ENCODE results near the gene HHIPL1. TPM values are rescaled to one million over a fixed set of nuclear protein-coding genes. Genes with fewer than 3 reads are reported as not detected.
"Not testable (repeated sequence)": the region's sequence is repeated elsewhere in the genome, so short reads cannot be mapped to it uniquely, and the experiment has no call there.

HHIPL1 gene
- polyA plus RNA-seq, 2 donors = 0.14 to 0.28 TPM

DNA sequence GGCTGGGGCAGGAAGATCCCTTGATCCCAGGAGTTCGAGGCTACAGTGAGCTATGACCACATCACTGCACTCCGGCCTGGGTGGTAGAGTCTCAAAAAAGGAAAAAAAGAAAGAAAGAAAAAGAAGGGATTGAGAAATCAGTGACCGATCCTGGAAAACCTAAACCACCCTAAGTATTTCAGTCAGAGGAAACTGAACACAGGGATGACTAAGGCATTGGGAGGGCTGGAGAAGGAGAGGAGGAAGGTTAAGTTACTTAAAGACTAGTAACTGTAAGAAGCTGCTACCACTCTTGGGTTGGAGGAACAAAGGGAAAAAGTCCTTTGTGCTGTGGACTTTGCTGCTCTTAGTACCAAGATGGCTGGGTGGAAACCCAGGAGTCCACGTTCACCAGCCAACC lies 10.6 kb downstream of the HHIPL1 start:
- Histone ChIP-seq H3K4me1 (ENCODE audit: control insufficient read depth in 2 of 2, insufficient read depth in 2 of 2, low read length in 1 of 2) (peaks cover 0 to 10% of the 10 kb centered on the region in 2 donors), H3K4me3 (ENCODE audit: low read depth in 1 of 2, low read length in 2 of 2) (no peak overlapping the region), H3K27me3 (ENCODE audit: control insufficient read depth in 1 of 2, insufficient read depth in 2 of 2, low read length in 2 of 2) (peaks cover 0 to 10% of the 10 kb centered on the region in 2 donors), H3K36me3 (ENCODE audit: control insufficient read depth in 2 of 2, insufficient read depth in 2 of 2, low read length in 1 of 2) (no peaks in the 10 kb centered on the region), H3K27ac (ENCODE audit: low read depth in 2 of 2, low read length in 1 of 2) (no peak overlapping the region), H3K9me3 (ENCODE audit: control insufficient read depth in 2 of 2, insufficient read depth in 1 of 2, low read depth in 1 of 2, low read length in 1 of 2) (peaks cover 0 to 4% of the 10 kb centered on the region in 2 donors)
- 87 to 88% methylated on average over 4 of the region's 4 CpGs for WGBS, 2 donors

DNA sequence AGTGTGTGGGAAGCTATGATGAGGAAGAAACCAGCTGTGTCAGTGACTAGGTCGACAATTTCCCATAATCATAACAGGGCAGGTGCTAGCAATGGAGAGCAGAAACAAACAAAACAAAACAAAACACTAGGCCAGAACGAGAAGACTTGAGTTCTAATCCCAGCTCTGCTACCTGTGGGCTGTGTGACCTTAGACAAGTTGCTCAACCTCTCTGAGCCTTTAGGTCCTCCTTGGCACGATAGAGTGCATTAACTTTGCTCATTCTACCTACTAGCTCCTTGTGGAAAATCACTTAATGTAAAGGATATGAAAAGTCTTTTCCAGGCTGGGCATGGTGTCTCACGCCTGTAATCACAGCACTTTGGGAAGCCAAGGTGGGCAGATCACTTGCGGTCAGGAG lies 11.2 kb downstream of the HHIPL1 start:
- Histone ChIP-seq H3K27me3 (ENCODE audit: control insufficient read depth in 1 of 2, insufficient read depth in 2 of 2, low read length in 2 of 2) (peaks cover 0 to 10% of the 10 kb centered on the region in 2 donors), H3K4me1 (ENCODE audit: control insufficient read depth in 2 of 2, insufficient read depth in 2 of 2, low read length in 1 of 2) (peaks cover 0 to 10% of the 10 kb centered on the region in 2 donors), H3K4me3 (ENCODE audit: low read depth in 1 of 2, low read length in 2 of 2) (no peak overlapping the region), H3K36me3 (ENCODE audit: control insufficient read depth in 2 of 2, insufficient read depth in 2 of 2, low read length in 1 of 2) (no peaks in the 10 kb centered on the region), H3K9me3 (ENCODE audit: control insufficient read depth in 2 of 2, insufficient read depth in 1 of 2, low read depth in 1 of 2, low read length in 1 of 2) (peaks cover 0 to 4% of the 10 kb centered on the region in 2 donors), H3K27ac (ENCODE audit: low read depth in 2 of 2, low read length in 1 of 2) (no peak overlapping the region)
- WGBS, 2 donors = 68 to 81% methylated on average over 5 of the region's 5 CpGs

DNA sequence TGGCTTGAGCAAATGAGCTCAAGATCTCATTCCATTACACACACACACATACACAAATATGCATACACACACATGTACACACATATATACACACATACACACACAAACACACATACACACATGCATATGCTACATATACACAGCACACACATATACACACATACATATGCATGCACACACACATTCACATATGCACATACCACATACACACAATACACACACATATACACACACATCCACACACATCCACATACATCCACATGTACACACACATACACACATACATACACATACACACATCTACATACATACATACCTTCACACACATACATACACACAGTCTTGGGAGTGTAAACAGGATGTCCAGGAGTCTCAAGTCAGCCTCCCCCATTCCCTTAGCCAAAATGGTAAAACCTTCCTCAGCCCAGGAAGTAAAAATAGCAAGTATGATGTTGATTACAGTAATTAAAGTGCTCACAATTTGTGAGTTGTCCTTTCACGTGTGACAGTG lies 12.8 kb downstream of the HHIPL1 start:
- Histone ChIP-seq H3K36me3 (ENCODE audit: control insufficient read depth in 2 of 2, insufficient read depth in 2 of 2, low read length in 1 of 2) (no peaks in the 10 kb centered on the region), H3K4me1 (ENCODE audit: control insufficient read depth in 2 of 2, insufficient read depth in 2 of 2, low read length in 1 of 2) (peaks cover 0 to 10% of the 10 kb centered on the region in 2 donors), H3K4me3 (ENCODE audit: low read depth in 1 of 2, low read length in 2 of 2) (no peak overlapping the region), H3K27me3 (ENCODE audit: control insufficient read depth in 1 of 2, insufficient read depth in 2 of 2, low read length in 2 of 2) (peaks cover 0 to 10% of the 10 kb centered on the region in 2 donors), H3K9me3 (ENCODE audit: control insufficient read depth in 2 of 2, insufficient read depth in 1 of 2, low read depth in 1 of 2, low read length in 1 of 2) (peaks cover 0 to 4% of the 10 kb centered on the region in 2 donors), H3K27ac (ENCODE audit: low read depth in 2 of 2, low read length in 1 of 2) (no peak overlapping the region)
- WGBS, 2 donors = 38 to 45% methylated on average over 1 of the region's 1 CpG

DNA sequence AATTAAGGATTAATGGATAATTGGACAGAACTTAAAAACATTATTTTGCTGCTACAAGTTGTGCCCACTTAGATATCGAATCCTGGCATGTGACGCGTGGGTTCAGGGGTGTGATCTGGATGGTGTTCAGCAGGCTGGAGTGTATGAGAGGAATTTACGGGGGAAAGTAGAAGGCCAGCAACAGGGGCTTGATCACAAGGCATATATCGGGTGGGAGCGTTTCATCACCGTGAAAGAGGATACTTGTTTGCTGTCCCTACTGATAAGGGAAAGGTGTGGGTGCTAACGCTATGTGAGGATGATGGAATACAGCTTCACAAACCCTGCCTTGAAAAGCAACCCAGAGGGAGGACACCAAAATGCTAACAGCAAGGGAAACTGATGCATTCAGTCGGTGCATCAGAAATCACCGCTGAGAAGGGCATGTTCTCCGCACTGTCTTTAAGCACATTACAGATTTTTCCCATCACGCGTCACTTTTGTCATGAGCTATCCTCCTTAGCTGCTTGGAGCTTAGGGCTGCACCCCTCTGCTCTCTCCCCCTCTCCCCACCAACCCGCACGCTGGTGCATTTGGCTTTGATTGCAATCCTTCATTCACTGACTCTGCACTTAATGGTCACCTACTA lies 13.4 kb downstream of the HHIPL1 start:
- Histone ChIP-seq H3K4me1 (ENCODE audit: control insufficient read depth in 2 of 2, insufficient read depth in 2 of 2, low read length in 1 of 2) (peaks cover 0 to 10% of the 10 kb centered on the region in 2 donors), H3K27ac (ENCODE audit: low read depth in 2 of 2, low read length in 1 of 2) (no peak overlapping the region), H3K4me3 (ENCODE audit: low read depth in 1 of 2, low read length in 2 of 2) (no peak overlapping the region), H3K36me3 (ENCODE audit: control insufficient read depth in 2 of 2, insufficient read depth in 2 of 2, low read length in 1 of 2) (no peaks in the 10 kb centered on the region), H3K9me3 (ENCODE audit: control insufficient read depth in 2 of 2, insufficient read depth in 1 of 2, low read depth in 1 of 2, low read length in 1 of 2) (peaks cover 0 to 4% of the 10 kb centered on the region in 2 donors), H3K27me3 (ENCODE audit: control insufficient read depth in 1 of 2, insufficient read depth in 2 of 2, low read length in 2 of 2) (peaks cover 0 to 10% of the 10 kb centered on the region in 2 donors)
- 60 to 61% methylated on average over 15 of the region's 15 CpGs for WGBS, 2 donors

DNA sequence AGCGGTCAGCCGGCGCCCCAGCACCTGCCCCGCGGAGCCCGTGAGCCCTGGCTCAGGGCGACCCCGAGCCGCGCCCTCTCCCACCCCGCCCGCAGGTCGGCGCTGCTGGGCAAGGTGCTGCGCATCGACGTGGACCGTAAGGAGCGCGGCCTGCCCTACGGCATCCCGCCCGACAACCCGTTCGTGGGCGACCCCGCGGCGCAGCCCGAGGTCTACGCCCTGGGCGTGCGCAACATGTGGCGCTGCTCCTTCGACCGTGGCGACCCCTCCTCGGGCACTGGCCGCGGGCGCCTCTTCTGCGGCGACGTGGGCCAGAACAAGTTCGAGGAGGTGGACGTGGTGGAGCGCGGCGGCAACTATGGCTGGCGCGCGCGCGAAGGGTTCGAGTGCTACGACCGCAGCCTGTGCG lies 14.4 kb downstream of the HHIPL1 start:
- peaks cover 0 to 10% of the 10 kb centered on the region in 2 donors for H3K27me3 ChIP-seq (ENCODE audit: control insufficient read depth in 1 of 2, insufficient read depth in 2 of 2, low read length in 2 of 2)
- WGBS, 2 donors = 12 to 22% methylated on average over 58 of the region's 58 CpGs
- H3K4me1 ChIP-seq (ENCODE audit: control insufficient read depth in 2 of 2, insufficient read depth in 2 of 2, low read length in 1 of 2) = peaks cover 0 to 10% of the 10 kb centered on the region in 2 donors
- no peaks in the 10 kb centered on the region for H3K36me3 ChIP-seq (ENCODE audit: control insufficient read depth in 2 of 2, insufficient read depth in 2 of 2, low read length in 1 of 2)
- no peak overlapping the region for H3K27ac ChIP-seq (ENCODE audit: low read depth in 2 of 2, low read length in 1 of 2)
- no peak overlapping the region for H3K4me3 ChIP-seq (ENCODE audit: low read depth in 1 of 2, low read length in 2 of 2)
- peaks cover 0 to 4% of the 10 kb centered on the region in 2 donors for H3K9me3 ChIP-seq (ENCODE audit: control insufficient read depth in 2 of 2, insufficient read depth in 1 of 2, low read depth in 1 of 2, low read length in 1 of 2)

DNA sequence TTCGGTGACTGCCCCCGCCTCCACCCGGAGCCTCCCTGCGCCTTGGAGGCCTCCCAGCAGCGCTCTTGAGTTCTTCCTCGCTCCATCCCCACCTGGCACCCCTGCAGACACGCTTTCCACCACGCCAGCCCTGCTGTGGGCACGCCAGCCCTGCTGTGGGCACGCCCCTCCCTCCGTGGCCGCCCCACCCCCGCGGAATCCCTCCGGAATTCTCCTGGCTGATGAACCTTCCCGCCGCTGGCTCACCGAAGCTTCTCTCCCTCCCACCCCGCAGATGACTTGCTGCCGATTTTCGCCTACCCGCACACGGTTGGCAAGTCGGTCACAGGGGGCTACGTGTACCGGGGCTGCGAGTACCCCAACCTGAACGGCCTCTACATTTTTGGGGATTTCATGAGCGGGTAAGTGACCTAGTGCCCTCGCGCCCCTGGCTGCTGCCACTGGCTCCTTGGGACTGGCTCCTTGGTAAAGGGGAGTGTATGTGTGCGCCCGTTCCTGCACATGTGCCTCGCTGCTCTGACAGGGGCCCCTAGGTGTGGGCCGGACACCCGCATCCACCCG lies 15.2 kb downstream of the HHIPL1 start:
- no peak overlapping the region for H3K4me3 ChIP-seq (ENCODE audit: low read depth in 1 of 2, low read length in 2 of 2)
- H3K27me3 ChIP-seq (ENCODE audit: control insufficient read depth in 1 of 2, insufficient read depth in 2 of 2, low read length in 2 of 2) = peaks cover 0 to 10% of the 10 kb centered on the region in 2 donors
- H3K36me3 ChIP-seq (ENCODE audit: control insufficient read depth in 2 of 2, insufficient read depth in 2 of 2, low read length in 1 of 2) = no peaks in the 10 kb centered on the region
- 25 to 31% methylated on average over 37 of the region's 37 CpGs for WGBS, 2 donors
- peaks cover 0 to 4% of the 10 kb centered on the region in 2 donors for H3K9me3 ChIP-seq (ENCODE audit: control insufficient read depth in 2 of 2, insufficient read depth in 1 of 2, low read depth in 1 of 2, low read length in 1 of 2)
- peaks cover 0 to 10% of the 10 kb centered on the region in 2 donors for H3K4me1 ChIP-seq (ENCODE audit: control insufficient read depth in 2 of 2, insufficient read depth in 2 of 2, low read length in 1 of 2)
- no peak overlapping the region for H3K27ac ChIP-seq (ENCODE audit: low read depth in 2 of 2, low read length in 1 of 2)

DNA sequence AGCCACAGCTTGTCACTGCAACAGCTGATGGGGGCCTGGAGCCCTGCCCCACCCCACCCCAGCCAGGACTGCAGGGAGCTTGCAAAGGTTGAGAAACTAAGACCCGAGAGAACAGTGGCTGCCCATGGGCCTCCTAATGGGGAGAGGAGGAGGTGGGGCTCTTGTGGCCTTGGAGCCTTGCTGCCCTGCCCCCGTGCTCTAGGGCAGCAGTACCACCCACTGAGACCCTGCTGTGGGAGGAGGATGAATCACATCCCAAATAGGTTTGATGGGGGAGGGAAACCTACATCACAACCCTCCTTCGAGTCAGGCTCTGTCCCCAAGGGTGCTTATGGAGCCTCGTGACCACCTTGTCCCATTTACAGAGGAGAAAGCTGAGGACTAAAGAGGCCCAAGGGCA lies 15.9 kb downstream of the HHIPL1 start:
- Histone ChIP-seq H3K36me3 (ENCODE audit: control insufficient read depth in 2 of 2, insufficient read depth in 2 of 2, low read length in 1 of 2) (no peaks in the 10 kb centered on the region), H3K4me1 (ENCODE audit: control insufficient read depth in 2 of 2, insufficient read depth in 2 of 2, low read length in 1 of 2) (peaks cover 0 to 10% of the 10 kb centered on the region in 2 donors), H3K9me3 (ENCODE audit: control insufficient read depth in 2 of 2, insufficient read depth in 1 of 2, low read depth in 1 of 2, low read length in 1 of 2) (peaks cover 0 to 4% of the 10 kb centered on the region in 2 donors), H3K27me3 (ENCODE audit: control insufficient read depth in 1 of 2, insufficient read depth in 2 of 2, low read length in 2 of 2) (peaks cover 0 to 10% of the 10 kb centered on the region in 2 donors), H3K27ac (ENCODE audit: low read depth in 2 of 2, low read length in 1 of 2) (no peak overlapping the region), H3K4me3 (ENCODE audit: low read depth in 1 of 2, low read length in 2 of 2) (no peak overlapping the region)
- 71 to 77% methylated on average over 4 of the region's 4 CpGs for WGBS, 2 donors

DNA sequence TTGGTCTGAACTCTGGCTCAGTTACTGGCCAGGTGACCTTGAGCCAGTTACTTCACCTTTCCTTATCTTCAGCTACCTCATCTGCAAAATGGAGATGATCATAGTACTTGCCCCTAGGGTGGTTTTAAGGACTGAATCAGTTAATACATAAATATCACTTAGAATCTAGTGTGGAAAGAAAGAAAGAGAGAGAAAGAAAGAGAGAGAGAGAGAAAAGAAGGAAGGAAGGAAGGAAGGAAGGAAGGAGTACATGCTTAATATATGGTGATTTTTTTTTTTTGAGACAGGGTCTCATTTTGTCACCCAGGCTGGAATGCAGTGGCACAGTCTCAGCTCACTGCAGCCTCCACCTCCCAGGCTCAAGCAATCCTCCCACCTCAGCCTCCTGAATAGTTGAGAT lies 16.3 kb downstream of the HHIPL1 start:
- not testable (repeated sequence) for H3K9me3 ChIP-seq (ENCODE audit: control insufficient read depth in 2 of 2, insufficient read depth in 1 of 2, low read depth in 1 of 2, low read length in 1 of 2); H3K36me3 ChIP-seq (ENCODE audit: control insufficient read depth in 2 of 2, insufficient read depth in 2 of 2, low read length in 1 of 2); H3K27me3 ChIP-seq (ENCODE audit: control insufficient read depth in 1 of 2, insufficient read depth in 2 of 2, low read length in 2 of 2); H3K4me1 ChIP-seq (ENCODE audit: control insufficient read depth in 2 of 2, insufficient read depth in 2 of 2, low read length in 1 of 2); H3K27ac ChIP-seq (ENCODE audit: low read depth in 2 of 2, low read length in 1 of 2); H3K4me3 ChIP-seq (ENCODE audit: low read depth in 1 of 2, low read length in 2 of 2)

DNA sequence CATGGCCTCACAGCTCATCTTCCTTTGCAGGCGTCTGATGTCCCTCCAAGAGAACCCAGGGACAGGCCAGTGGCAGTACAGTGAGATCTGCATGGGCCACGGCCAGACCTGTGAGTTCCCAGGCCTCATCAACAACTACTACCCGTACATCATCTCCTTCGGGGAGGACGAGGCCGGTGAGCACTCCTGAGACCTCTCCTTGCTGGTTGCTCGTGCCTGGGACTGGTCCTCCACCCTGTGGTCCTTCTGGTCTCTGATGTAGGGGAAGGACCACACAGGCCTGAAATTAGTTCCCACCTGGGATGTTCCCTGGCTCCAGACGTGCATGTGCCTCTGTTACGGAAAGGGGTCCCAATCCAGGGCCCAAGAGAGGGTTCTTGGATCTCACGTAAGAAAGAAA lies 17.9 kb downstream of the HHIPL1 start:
- Histone ChIP-seq H3K9me3 (ENCODE audit: control insufficient read depth in 2 of 2, insufficient read depth in 1 of 2, low read depth in 1 of 2, low read length in 1 of 2) (peaks cover 0 to 4% of the 10 kb centered on the region in 2 donors), H3K27ac (ENCODE audit: low read depth in 2 of 2, low read length in 1 of 2) (no peak overlapping the region), H3K27me3 (ENCODE audit: control insufficient read depth in 1 of 2, insufficient read depth in 2 of 2, low read length in 2 of 2) (peaks cover 0 to 10% of the 10 kb centered on the region in 2 donors), H3K4me1 (ENCODE audit: control insufficient read depth in 2 of 2, insufficient read depth in 2 of 2, low read length in 1 of 2) (peaks cover 0 to 7% of the 10 kb centered on the region in 2 donors), H3K4me3 (ENCODE audit: low read depth in 1 of 2, low read length in 2 of 2) (no peak overlapping the region), H3K36me3 (ENCODE audit: control insufficient read depth in 2 of 2, insufficient read depth in 2 of 2, low read length in 1 of 2) (no peaks in the 10 kb centered on the region)
- WGBS, 2 donors = 83 to 89% methylated on average over 10 of the region's 10 CpGs
